Measurements from ENCODE around the gene SLC16A12.

SLC16A12 gene

GRCh38 chr10:89535171-89536012 lies at the start of gene SLC16A12:
Gene SLC16A12, minus strand, starts transcription at chr10:89535594. Its CDS starts 73,016 bp downstream, at chr10:89462578.
- CTCF ChIA-PET = interaction anchor here (1.1 kb wide), 1 partner anchor 45 kb away, joined by 3 read pairs; no protein-coding TSS in a partner anchor
- Histone ChIP-seq H3K4me1 (ENCODE audit: control insufficient read depth, insufficient read depth, low read length) (peaks cover 4% of the 10 kb centered on the region; the same call in 1 of the 2 replicates), H3K9me3 (ENCODE audit: control insufficient read depth, insufficient read depth, low read depth, low read length) (no peaks in the 10 kb centered on the region), H3K4me3 (ENCODE audit: low read depth, low read length) (peak within 1 kb of the TSS; percentile 54), H3K36me3 (ENCODE audit: control insufficient read depth in 2 of 2, insufficient read depth in 1 of 2, low read length in 2 of 2) (no peaks in the 10 kb centered on the region), H3K27ac (ENCODE audit: extremely low read depth, low read depth, low read length) (no peak within 1 kb of the TSS)
- POLR2A ChIA-PET = no interaction called here
- TF ChIP-seq KLF8 (tag by site-specific recombination; IDR thresholded peaks at IDR 0.05) (peak; percentile 15; the same call in 1 of the 2 replicates), ZEB2 (tag by site-specific recombination; IDR thresholded peaks at IDR 0.05) (peak; percentile 9; the same call in 1 of the 2 replicates), ZNF626 (tag by site-specific recombination; IDR thresholded peaks at IDR 0.05) (no peak), ZBTB20 (tag by site-specific recombination; IDR thresholded peaks at IDR 0.05) (peak; percentile 65; the same call in 1 of the 2 replicates), ZBTB6 (tag by site-specific recombination; IDR thresholded peaks at IDR 0.05) (peak; percentile 72; the same call in 1 of the 2 replicates), ZNF624 (tag by site-specific recombination; IDR thresholded peaks at IDR 0.05) (no peak), ZBTB26 (tag by site-specific recombination; optimal IDR thresholded peaks at IDR 0.05) (peak; percentile 54), ZNF239 (tag by site-specific recombination; IDR thresholded peaks at IDR 0.05) (no peak), ZBTB48 (tag by site-specific recombination; IDR thresholded peaks at IDR 0.05) (peak; percentile 48; the same call in 1 of the 2 replicates), ZNF202 (tag by site-specific recombination; IDR thresholded peaks at IDR 0.05; ENCODE audit: borderline replicate concordance) (no peak; the same call in 1 of the 2 replicates), ZNF777 (tag by site-specific recombination; IDR thresholded peaks at IDR 0.05; ENCODE audit: borderline replicate concordance) (peak; percentile 43; the same call in 1 of the 2 replicates), ZNF280D (tag by site-specific recombination; IDR thresholded peaks at IDR 0.05) (no peak), SP3 (tag by site-specific recombination; IDR thresholded peaks at IDR 0.05) (peak; percentile 24; the same call in 1 of the 2 replicates)

GRCh38 chr10:89582022-89582421 lies 46.6 kb upstream of the SLC16A12 start:
- H3K27ac ChIP-seq (ENCODE audit: extremely low read depth, low read depth, low read length) = no peak overlapping the region
- ChIA-PET CTCF (interaction anchor here (0.6 kb wide), 2 partner anchors 9 to 42 kb away, joined by 3 to 5 read pairs; no protein-coding TSS in a partner anchor), POLR2A (interaction anchor here (0.7 kb wide), 1 partner anchor 61 kb away, joined by 3 read pairs; no protein-coding TSS in a partner anchor)
- TF ChIP-seq ZNF747 (tag by site-specific recombination; IDR thresholded peaks at IDR 0.05) = no peak
- TF ChIP-seq ZNF707 (tag by site-specific recombination; IDR thresholded peaks at IDR 0.05) = no peak
- no peak for TF ChIP-seq ZSCAN18 (tag by site-specific recombination; IDR thresholded peaks at IDR 0.05)
- no peak for TF ChIP-seq ZBTB8A (tag by site-specific recombination; IDR thresholded peaks at IDR 0.05)
- no peak for TF ChIP-seq ZNF558 (tag by site-specific recombination; IDR thresholded peaks at IDR 0.05)
- no peak for TF ChIP-seq ZNF423 (tag by site-specific recombination; IDR thresholded peaks at IDR 0.05)
- H3K9me3 ChIP-seq (ENCODE audit: control insufficient read depth, insufficient read depth, low read depth, low read length) = no peaks in the 10 kb centered on the region
- H3K4me3 ChIP-seq (ENCODE audit: low read depth, low read length) = no peak overlapping the region
- no peaks in the 10 kb centered on the region for H3K4me1 ChIP-seq (ENCODE audit: control insufficient read depth, insufficient read depth, low read length)
- peaks cover 0 to 15% of the 10 kb centered on the region in 2 experiments; a peak in 1 of 3 replicates for H3K36me3 ChIP-seq (ENCODE audit: control insufficient read depth in 2 of 2, insufficient read depth in 1 of 2, low read length in 2 of 2)
